Stomach (tissue), 9 donors: Measurements from ENCODE around the gene KRT33A. TPM values are rescaled to one million over a fixed set of nuclear protein-coding genes. Genes with fewer than 3 reads are reported as not detected.

ENCODE experiments used
- DNase-seq, 2 donors: peaks; one replicate each; pipeline versions ENCODE4 v3.0.0 to v3.0.0-alpha.2; 2013 to 2019
- H3K27ac ChIP-seq, 5 donors: fragments of 200-600 bp in 4 of 5; sonication (generic) in 4 of 5; one replicate each; pipeline ENCODE4 v1.5.1; 2013 to 2019; ENCODE audit warnings: mild to moderate bottlenecking in 1 of 5, moderate library complexity in 1 of 5
- H3K27me3 ChIP-seq, 3 donors: fragments of 200-600 bp; sonication (generic); one replicate each; pipeline ENCODE4 v1.5.1; 2017 to 2019; ENCODE audit warnings: mixed run types in 1 of 3
- H3K36me3 ChIP-seq, 4 donors: fragments of 200-600 bp; sonication (generic); 1 replicate in 3 of 4; 2 replicates in 1 of 4; pipeline ENCODE4 v1.5.1; 2016 to 2019
- H3K4me1 ChIP-seq, 4 donors: fragments of 200-600 bp; sonication (generic); one replicate each; pipeline ENCODE4 v1.5.1; 2016 to 2019
- H3K4me3 ChIP-seq, 4 donors: fragments of 200-600 bp; sonication (generic) in 3 of 4; one replicate each; pipeline ENCODE4 v1.5.1; 2016 to 2019; ENCODE audit warnings: mild to moderate bottlenecking in 1 of 4
- H3K9me3 ChIP-seq, 4 donors: fragments of 200-600 bp; sonication (generic); one replicate each; pipeline ENCODE4 v1.5.1; 2016 to 2019
- EP300 ChIP-seq: sonication (generic); formaldehyde crosslinking; IDR thresholded peaks from one replicate; pipeline ENCODE4 v1.6.1; 2017; ENCODE audit warnings: antibody characterized with exemption
- POLR2A ChIP-seq, 4 donors: fragments of 450-650 bp; IDR thresholded peaks; one replicate each; pipeline ENCODE4 v1.6.1; 2016; ENCODE audit warnings: antibody characterized with exemption in 4 of 4, control low read depth in 2 of 4, mild to moderate bottlenecking in 1 of 4, moderate library complexity in 1 of 4
- POLR2AphosphoS5 ChIP-seq, 3 donors: sonication (generic); formaldehyde crosslinking; IDR thresholded peaks; one replicate each; pipeline ENCODE4 v1.6.1; 2016; ENCODE audit warnings: antibody characterized with exemption in 3 of 3
- WGBS, 5 donors: extraction: QIAGEN DNeasy Blood & Tissue Kit in 3 of 5; methylation state at CpG; one replicate each; pipeline versions ENCODE4 v1.1.5 to v1.1.7; 2013 to 2018; 5-methylcytosine and 5-hydroxymethylcytosine counted together
- intact Hi-C: fragments of 100-400 bp; cut with DNase I; formaldehyde crosslinking; loops from one replicate; pipeline ENCODE4 v1.15.1; 2023; ENCODE audit warnings: low total_unique reads
- polyA plus RNA-seq, 3 donors: library from polyadenylated mRNA; stranded (reverse); fragments of 200-250 nt; gene quantifications; one replicate each; pipeline ENCODE4 v1.2.3, GENCODE V29; 2013
- total RNA-seq, 5 donors: library from RNA; depleted of rRNA; stranded (reverse); fragments of >200 nt; gene quantifications; one replicate each; pipeline versions ENCODE4 v1.1.0 to v1.2.3, GENCODE V29; 2014 to 2016
- TF ChIP-seq, protein P1 (sequence below), 7 experiments: fragments of 450-650 bp in 4 of 7; fragments of 200-600 bp in 3 of 7; sonication (generic) in 3 of 7; IDR thresholded peaks; one replicate each; pipeline ENCODE4 v1.5.1; 2016 to 2019; ENCODE audit warnings: antibody characterized with exemption in 7 of 7, control low read depth in 2 of 7, mild to moderate bottlenecking in 1 of 7
- donor health status: healthy with polysubstance abuse.
- donor health status: Bipolar disorder and iron deficiency.
- donor health status: healthy.

KRT33A gene
- total and polyA plus RNA-seq, 8 donors: 0.45 TPM; not detected in 7

DNA sequence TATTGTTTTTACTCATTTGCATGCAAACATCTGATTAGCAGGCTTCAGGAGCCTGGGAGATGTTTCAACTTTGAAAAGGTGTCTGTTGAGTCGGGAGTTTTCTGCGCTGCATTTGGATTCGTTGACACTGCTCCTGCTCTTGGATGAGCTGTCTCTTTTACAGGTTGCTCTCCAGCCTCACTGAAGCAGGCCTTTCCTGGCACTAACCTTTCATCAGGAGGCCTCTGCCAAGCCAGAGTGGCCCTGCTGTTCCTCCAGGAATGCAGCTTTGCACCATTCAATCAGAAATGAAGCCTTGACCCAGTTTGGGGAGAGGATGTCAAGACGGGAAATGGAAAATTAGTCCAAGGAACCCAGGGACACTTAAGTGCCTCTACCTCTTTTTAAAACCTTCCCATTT is 47.6 kb downstream of the KRT33A start:
- peaks cover 0 to 19% (median 5%) of the 10 kb centered on the region in 3 donors for H3K27me3 ChIP-seq
- DNase-seq: no peak
- intact Hi-C loops: no loop called here
- no peaks in the 10 kb centered on the region for H3K36me3 ChIP-seq
- H3K9me3 ChIP-seq: no peaks in the 10 kb centered on the region
- H3K27ac ChIP-seq: no peak overlapping the region
- WGBS, 5 donors: 76 to 91% (median 81%) methylated on average over 4 of the region's 4 CpGs
- peaks cover 0 to 1% (median 0%) of the 10 kb centered on the region in 4 donors for H3K4me1 ChIP-seq
- no peak overlapping the region for H3K4me3 ChIP-seq
- no peak for TF ChIP-seq EP300
- TF ChIP-seq, protein P1, sequence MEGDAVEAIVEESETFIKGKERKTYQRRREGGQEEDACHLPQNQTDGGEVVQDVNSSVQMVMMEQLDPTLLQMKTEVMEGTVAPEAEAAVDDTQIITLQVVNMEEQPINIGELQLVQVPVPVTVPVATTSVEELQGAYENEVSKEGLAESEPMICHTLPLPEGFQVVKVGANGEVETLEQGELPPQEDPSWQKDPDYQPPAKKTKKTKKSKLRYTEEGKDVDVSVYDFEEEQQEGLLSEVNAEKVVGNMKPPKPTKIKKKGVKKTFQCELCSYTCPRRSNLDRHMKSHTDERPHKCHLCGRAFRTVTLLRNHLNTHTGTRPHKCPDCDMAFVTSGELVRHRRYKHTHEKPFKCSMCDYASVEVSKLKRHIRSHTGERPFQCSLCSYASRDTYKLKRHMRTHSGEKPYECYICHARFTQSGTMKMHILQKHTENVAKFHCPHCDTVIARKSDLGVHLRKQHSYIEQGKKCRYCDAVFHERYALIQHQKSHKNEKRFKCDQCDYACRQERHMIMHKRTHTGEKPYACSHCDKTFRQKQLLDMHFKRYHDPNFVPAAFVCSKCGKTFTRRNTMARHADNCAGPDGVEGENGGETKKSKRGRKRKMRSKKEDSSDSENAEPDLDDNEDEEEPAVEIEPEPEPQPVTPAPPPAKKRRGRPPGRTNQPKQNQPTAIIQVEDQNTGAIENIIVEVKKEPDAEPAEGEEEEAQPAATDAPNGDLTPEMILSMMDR (IDR thresholded peaks at IDR 0.05): no peak
- no peak for TF ChIP-seq POLR2AphosphoS5 (IDR thresholded peaks at IDR 0.05)
- TF ChIP-seq POLR2A (IDR thresholded peaks at IDR 0.05): no peak

DNA sequence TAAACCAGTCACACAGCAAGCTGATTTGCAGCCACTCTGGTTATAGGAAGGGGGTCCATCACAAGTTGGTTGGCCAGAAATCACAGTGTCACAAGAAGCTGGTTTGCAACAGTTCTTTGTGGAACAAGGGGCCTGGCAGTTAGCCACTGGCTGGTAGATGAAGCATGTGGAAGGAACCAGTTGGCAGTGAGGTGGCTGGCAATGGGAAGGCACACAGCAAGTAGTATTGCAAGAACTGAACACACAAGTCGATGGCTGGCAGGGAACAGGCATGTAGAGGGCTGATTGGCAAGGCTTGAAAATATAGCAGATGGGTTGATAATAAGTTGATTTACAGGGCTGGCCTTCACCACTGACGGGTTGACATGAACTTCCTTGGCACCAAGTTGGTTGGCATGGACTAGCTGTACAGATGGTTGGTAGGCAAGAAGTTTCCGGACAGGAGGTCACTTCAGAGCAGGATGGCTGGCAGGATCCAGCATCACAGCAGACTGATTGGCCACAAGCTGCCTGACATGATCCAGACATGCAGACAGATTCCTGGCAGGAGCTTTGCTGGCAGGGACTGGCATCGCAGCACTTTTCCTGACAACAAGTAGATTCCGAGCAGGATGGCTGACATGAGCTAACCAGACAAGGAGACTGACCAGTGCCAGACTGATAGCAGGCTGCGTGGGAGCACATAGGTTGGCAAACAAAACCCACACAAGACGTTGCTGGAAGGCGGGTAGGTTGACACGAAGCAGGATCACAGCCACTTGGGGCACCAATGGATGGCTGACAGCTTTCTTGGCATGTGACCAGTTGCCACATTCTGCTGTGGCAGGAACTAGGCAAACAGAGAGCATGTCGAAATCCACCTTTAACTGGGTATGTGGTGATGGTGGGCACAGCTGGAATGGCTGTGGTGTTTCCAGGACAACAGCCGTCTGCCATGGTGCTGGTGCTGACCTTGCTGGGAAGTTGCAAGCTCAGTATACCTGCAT is 48.4 kb downstream of the KRT33A start, which contains the start of gene KRTAP29-1:
Gene KRTAP29-1 (minus strand): TSS at position 936 of the 986 bp plus-strand sequence. CDS start 0 bp downstream, at position 936.
- intact Hi-C loops: no loop called here
- Histone ChIP-seq H3K4me3 (no peak within 1 kb of the TSS), H3K36me3 (no peaks in the 10 kb centered on the region), H3K9me3 (no peaks in the 10 kb centered on the region), H3K27ac (no peak within 1 kb of the TSS), H3K4me1 (no peaks in the 10 kb centered on the region), H3K27me3 (peaks cover 0 to 21% (median 5%) of the 10 kb centered on the region in 3 donors)
- WGBS, 5 donors: 56 to 69% (median 63%) methylated on average over 11 of the region's 11 CpGs
- no peak for TF ChIP-seq POLR2A (IDR thresholded peaks at IDR 0.05)
- no peak for DNase-seq

DNA sequence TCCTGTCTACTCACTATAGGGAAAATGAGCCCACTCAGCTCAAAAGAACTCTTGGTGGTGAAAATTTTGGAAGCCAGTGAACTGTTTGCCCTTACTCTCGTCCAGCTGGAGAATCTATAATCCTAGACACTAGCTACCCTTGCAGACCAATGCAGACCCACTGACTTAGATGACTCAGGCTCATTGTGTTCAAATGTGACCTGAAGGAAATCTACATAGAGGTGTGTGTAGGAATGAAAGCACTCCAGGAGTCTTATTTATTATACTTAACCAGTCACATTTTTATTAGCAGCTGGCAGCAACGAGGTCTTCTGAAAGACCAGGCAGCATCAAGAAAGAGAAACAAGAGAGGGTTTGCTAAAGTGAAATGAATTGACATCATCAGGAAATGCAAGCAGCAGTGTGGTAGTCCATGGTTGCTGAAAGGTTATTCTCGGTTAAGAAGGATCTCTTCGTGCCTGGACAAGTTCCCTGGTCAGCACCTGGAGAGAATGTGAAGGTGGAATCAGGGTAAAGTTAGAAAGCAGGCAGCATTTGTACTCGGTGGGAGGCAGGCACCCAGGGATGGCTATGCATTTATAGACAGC is 49.3 kb downstream of the KRT33A start:
- Histone ChIP-seq H3K9me3 (no peaks in the 10 kb centered on the region), H3K27ac (no peak overlapping the region), H3K36me3 (no peaks in the 10 kb centered on the region), H3K4me3 (no peak overlapping the region), H3K4me1 (no peaks in the 10 kb centered on the region), H3K27me3 (peaks cover 0 to 15% (median 5%) of the 10 kb centered on the region in 3 donors)
- intact Hi-C loops: no loop called here
- TF ChIP-seq, protein P1 (IDR thresholded peaks at IDR 0.05): no peak
- TF ChIP-seq EP300 (no peak), POLR2A (IDR thresholded peaks at IDR 0.05) (no peak), POLR2AphosphoS5 (IDR thresholded peaks at IDR 0.05) (no peak)
- 67 to 76% (median 72%) methylated on average over 5 of the region's 5 CpGs for WGBS, 5 donors
- DNase-seq: no peak

DNA sequence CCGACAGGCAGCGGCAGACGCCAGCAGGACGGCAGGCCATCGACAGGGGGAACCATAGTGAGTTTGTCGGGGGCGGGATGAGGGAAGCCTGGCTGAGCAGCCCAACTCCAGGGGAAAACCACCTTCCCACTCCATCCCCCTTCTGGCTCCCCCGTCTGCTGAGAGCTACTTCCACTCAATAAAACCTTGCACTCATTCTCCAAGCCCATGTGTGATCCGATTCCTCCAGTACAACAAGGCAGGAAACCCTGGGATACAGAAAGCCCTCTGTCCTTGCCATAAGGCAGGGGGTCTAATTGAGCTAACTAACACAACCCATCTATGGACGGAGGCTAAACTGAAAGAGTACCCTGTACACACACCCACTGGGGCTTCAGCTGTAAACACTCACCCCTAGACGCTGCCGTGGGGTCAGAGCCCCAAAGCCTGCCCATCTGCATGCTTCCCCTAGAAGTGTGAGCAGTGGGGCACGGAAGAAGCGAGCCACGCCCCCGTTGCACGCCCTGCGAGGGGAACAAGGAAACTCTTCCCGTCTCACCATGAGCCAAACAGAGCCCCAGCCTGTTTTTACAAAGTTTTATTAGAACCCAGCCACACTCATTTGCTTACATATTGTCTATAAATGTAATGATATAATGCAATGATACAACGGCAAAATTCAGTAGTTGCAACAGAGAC is 52.0 kb downstream of the KRT33A start:
- no peaks in the 10 kb centered on the region for H3K4me1 ChIP-seq
- H3K27me3 ChIP-seq: peaks cover 0 to 10% (median 5%) of the 10 kb centered on the region in 3 donors
- no peaks in the 10 kb centered on the region for H3K9me3 ChIP-seq
- intact Hi-C loops: no loop called here
- H3K27ac ChIP-seq: no peak overlapping the region
- no peak overlapping the region for H3K4me3 ChIP-seq
- no peaks in the 10 kb centered on the region for H3K36me3 ChIP-seq
- TF ChIP-seq POLR2A (IDR thresholded peaks at IDR 0.05) (no peak), EP300 (no peak), POLR2AphosphoS5 (IDR thresholded peaks at IDR 0.05) (no peak)
- TF ChIP-seq, protein P1 (IDR thresholded peaks at IDR 0.05): no peak
- WGBS, 5 donors: 87 to 89% (median 88%) methylated on average over 19 to 20 of the region's 20 CpGs
- DNase-seq: no peak
